A549 (cell line): ENCODE results near the gene CABP2.

ENCODE experiments used
- POLR2A ChIP-seq: IDR thresholded peaks from 2 replicates; pipeline ENCODE4 v1.6.1; 2012; ENCODE audit warnings: mild to moderate bottlenecking, low read length
- TF ChIP-seq, protein P1 (sequence below): fragments of 250-450 bp; sonication (Bioruptor Pico); IDR thresholded peaks from 2 replicates; pipeline ENCODE4 v1.5.0; 2021; ENCODE audit warnings: mild to moderate bottlenecking, moderate library complexity, borderline replicate concordance
- TF ChIP-seq, protein P2 (sequence below): fragments of >200 bp; sonication (Bioruptor Twin); formaldehyde crosslinking; IDR thresholded peaks from 3 replicates; pipeline ENCODE4 v1.5.1; 2016

DNA sequence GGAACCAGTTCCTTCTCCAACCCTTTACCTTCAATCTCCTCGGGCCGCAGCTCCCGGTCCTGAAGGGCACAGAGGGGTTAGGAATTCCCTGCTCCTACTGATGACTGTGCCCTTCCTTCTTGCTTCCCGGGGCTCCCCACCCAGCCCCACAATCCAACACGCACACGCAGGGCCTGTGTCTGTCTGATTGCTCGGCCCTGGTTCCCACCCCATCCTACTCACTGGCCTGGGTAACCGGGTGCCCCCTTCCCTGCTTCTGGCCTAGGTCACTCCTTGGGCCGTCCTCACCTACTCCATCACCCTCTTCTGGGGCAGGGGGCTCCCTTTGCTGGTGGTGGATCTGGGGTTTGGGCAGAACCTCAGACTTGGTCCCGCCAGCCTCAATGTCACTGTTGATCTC is 1.3 kb downstream of the CABP2 start:
- TF ChIP-seq, protein P1, sequence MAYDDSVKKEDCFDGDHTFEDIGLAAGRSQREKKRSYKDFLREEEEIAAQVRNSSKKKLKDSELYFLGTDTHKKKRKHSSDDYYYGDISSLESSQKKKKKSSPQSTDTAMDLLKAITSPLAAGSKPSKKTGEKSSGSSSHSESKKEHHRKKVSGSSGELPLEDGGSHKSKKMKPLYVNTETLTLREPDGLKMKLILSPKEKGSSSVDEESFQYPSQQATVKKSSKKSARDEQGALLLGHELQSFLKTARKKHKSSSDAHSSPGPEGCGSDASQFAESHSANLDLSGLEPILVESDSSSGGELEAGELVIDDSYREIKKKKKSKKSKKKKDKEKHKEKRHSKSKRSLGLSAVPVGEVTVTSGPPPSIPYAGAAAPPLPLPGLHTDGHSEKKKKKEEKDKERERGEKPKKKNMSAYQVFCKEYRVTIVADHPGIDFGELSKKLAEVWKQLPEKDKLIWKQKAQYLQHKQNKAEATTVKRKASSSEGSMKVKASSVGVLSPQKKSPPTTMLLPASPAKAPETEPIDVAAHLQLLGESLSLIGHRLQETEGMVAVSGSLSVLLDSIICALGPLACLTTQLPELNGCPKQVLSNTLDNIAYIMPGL (CRISPR knock-in tag): no peak
- no peak for TF ChIP-seq POLR2A
- TF ChIP-seq, protein P2, sequence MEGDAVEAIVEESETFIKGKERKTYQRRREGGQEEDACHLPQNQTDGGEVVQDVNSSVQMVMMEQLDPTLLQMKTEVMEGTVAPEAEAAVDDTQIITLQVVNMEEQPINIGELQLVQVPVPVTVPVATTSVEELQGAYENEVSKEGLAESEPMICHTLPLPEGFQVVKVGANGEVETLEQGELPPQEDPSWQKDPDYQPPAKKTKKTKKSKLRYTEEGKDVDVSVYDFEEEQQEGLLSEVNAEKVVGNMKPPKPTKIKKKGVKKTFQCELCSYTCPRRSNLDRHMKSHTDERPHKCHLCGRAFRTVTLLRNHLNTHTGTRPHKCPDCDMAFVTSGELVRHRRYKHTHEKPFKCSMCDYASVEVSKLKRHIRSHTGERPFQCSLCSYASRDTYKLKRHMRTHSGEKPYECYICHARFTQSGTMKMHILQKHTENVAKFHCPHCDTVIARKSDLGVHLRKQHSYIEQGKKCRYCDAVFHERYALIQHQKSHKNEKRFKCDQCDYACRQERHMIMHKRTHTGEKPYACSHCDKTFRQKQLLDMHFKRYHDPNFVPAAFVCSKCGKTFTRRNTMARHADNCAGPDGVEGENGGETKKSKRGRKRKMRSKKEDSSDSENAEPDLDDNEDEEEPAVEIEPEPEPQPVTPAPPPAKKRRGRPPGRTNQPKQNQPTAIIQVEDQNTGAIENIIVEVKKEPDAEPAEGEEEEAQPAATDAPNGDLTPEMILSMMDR: no peak
